Spleen (tissue), 7 donors: ENCODE measurements around the gene SLC39A11.

Experiments
- POLR2A ChIP-seq, 3 donors: fragments of 450-650 bp; IDR thresholded peaks; one replicate each; pipeline ENCODE4 v1.5.1; 2017; ENCODE audit warnings: antibody characterized with exemption in 3 of 3, mild to moderate bottlenecking in 1 of 3
- POLR2AphosphoS5 ChIP-seq, 3 donors: sonication (generic); formaldehyde crosslinking; IDR thresholded peaks; one replicate each; pipeline ENCODE4 v1.5.1; 2017; ENCODE audit warnings: antibody characterized with exemption in 3 of 3
- TF ChIP-seq, protein P1 (sequence below), 11 experiments: fragments of 200-600 bp in 7 of 11; fragments of 450-650 bp in 4 of 11; sonication (generic) in 4 of 11; IDR thresholded peaks in 8 of 11; conservative IDR thresholded peaks in 3 of 11; 1 replicate in 7 of 11; 2 replicates in 4 of 11; pipeline versions ENCODE4 v1.4.0 to v1.8.0; 2016 to 2021; ENCODE audit warnings: antibody characterized with exemption in 11 of 11, inconsistent platforms in 4 of 11, mild to moderate bottlenecking in 1 of 11
- donor health status: DM: no; HTN: no; CAD: no; lungs with moderate emphysema.
- donor health status: DM: no; HTN: no; CAD: no.
- donor health status: DM: no; HTN: no; CAD: no.

DNA sequence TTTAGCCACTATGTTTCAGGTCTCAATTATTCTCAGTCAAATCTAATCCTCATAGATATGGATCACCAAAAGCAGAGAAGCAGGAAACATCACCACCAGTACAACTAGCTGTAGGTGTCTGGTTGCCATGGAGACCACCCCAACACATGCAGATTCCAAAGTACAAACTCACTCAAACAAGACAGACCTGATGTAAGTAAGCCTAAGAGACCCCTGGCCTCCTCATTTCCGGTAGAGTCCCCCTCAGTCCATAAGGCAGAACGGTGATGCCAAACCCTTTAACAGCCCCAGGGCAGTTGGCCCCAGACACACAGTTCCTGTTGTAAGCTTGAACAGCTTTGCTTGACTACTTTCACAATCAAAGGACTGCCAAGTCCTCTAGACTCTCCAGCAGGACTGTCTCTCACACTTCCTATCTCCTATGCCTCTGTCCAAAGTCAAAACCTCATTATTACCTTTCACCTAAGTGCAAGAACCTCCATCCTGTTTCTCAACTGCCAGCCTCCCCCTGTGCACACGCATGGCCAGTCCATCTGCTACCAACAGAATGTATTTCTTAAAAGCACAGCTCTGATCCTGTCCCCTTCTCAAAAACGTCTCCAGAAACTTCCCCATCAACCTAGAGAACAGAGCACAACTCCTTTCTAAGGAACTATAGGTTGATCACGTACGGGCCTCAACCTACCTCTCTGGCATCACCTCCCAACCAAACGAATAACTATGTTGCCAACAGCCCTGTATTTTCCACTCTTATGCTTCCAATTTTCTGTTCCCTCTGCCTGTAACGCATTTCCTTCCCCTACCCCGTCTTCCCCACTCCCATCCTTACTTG, 23.9 kb downstream of the SLC39A11 start:
- TF ChIP-seq, protein P1, sequence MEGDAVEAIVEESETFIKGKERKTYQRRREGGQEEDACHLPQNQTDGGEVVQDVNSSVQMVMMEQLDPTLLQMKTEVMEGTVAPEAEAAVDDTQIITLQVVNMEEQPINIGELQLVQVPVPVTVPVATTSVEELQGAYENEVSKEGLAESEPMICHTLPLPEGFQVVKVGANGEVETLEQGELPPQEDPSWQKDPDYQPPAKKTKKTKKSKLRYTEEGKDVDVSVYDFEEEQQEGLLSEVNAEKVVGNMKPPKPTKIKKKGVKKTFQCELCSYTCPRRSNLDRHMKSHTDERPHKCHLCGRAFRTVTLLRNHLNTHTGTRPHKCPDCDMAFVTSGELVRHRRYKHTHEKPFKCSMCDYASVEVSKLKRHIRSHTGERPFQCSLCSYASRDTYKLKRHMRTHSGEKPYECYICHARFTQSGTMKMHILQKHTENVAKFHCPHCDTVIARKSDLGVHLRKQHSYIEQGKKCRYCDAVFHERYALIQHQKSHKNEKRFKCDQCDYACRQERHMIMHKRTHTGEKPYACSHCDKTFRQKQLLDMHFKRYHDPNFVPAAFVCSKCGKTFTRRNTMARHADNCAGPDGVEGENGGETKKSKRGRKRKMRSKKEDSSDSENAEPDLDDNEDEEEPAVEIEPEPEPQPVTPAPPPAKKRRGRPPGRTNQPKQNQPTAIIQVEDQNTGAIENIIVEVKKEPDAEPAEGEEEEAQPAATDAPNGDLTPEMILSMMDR (IDR thresholded peaks at IDR 0.05 in 8 of 11, conservative IDR thresholded peaks at IDR 0.05 in 3 of 11), result no peak
- TF ChIP-seq POLR2A (IDR thresholded peaks at IDR 0.05) (no peak), POLR2AphosphoS5 (IDR thresholded peaks at IDR 0.05) (no peak)
